AG09309 (cell line): ENCODE measurements around the gene MYCBP2.
"Not testable (repeated sequence)": the region's sequence is repeated elsewhere in the genome, so short reads cannot be mapped to it uniquely, and the experiment has no call there.

ENCODE experiments used
- DNase-seq: peaks from one replicate; pipeline ENCODE4 v3.0.0-alpha.2; 2010; ENCODE audit warnings: low read depth
- H3K4me3 ChIP-seq: 2 replicates; pipeline ENCODE4 v1.5.1; 2011; ENCODE audit warnings: mild to moderate bottlenecking, low read depth, low read length, moderate library complexity; ENCODE audit not compliant: control insufficient read depth
- CTCF ChIP-seq: IDR thresholded peaks from 2 replicates; pipeline ENCODE4 v1.5.1; 2011; ENCODE audit warnings: mild to moderate bottlenecking, low read depth, low read length, inconsistent platforms; ENCODE audit not compliant: insufficient read depth, control insufficient read depth; ENCODE audit errors: missing control alignments

MYCBP2 gene

GRCh38 chr13:77267362-77267761 lies 59.5 kb downstream of the MYCBP2 start:
- no peak for DNase-seq
- no peak overlapping the region for H3K4me3 ChIP-seq
- TF ChIP-seq CTCF, result no peak

- no peak overlapping the region for H3K4me3 ChIP-seq
- no peak for TF ChIP-seq CTCF
- no peak for DNase-seq
Observed at GRCh38 chr13:77265336-77265735, 61.6 kb downstream of the MYCBP2 start.

- TF ChIP-seq CTCF, result no peak
- H3K4me3 ChIP-seq, result no peak overlapping the region
- DNase-seq, result no peak
Observed at GRCh38 chr13:77262198-77262597, 64.7 kb downstream of the MYCBP2 start.

GRCh38 chr13:77250975-77251374 lies 75.9 kb downstream of the MYCBP2 start:
- no peak for TF ChIP-seq CTCF
- H3K4me3 ChIP-seq, result no peak overlapping the region
- no peak for DNase-seq

- not testable (repeated sequence) for H3K4me3 ChIP-seq, DNase-seq
Observed at GRCh38 chr13:77245224-77245623, 81.7 kb downstream of the MYCBP2 start.

- no peak for DNase-seq
- TF ChIP-seq CTCF, result no peak
- H3K4me3 ChIP-seq, result no peak overlapping the region
Observed at GRCh38 chr13:77239312-77239711, 87.6 kb downstream of the MYCBP2 start.

GRCh38 chr13:77235456-77236022 lies 91.4 kb downstream of the MYCBP2 start:
- H3K4me3 ChIP-seq, result no peak overlapping the region
- no peak for DNase-seq
- TF ChIP-seq CTCF, result no peak
